HS-27A (cell line): ENCODE data around the gene MEGF11.

Experiments used
- DNase-seq: peaks from one replicate; pipeline ENCODE4 v3.0.0-alpha.2; 2012; ENCODE audit warnings: low read depth, missing footprints

MEGF11 gene

GRCh38 chr15:66253418-66254088 lies at the start of gene MEGF11:
Gene MEGF11 (minus strand): TSS chr15:66253750. CDS start chr15:66128403, 125,347 bp downstream.
- DNase-seq = no peak

- no peak for DNase-seq
Measured at GRCh38 chr15:66302489-66303278, 49.1 kb upstream of the MEGF11 start.

GRCh38 chr15:66298803-66299251 lies 45.3 kb upstream of the MEGF11 start:
- DNase-seq = no peak

GRCh38 chr15:66296186-66296585 lies 42.6 kb upstream of the MEGF11 start:
- DNase-seq = no peak

DNA sequence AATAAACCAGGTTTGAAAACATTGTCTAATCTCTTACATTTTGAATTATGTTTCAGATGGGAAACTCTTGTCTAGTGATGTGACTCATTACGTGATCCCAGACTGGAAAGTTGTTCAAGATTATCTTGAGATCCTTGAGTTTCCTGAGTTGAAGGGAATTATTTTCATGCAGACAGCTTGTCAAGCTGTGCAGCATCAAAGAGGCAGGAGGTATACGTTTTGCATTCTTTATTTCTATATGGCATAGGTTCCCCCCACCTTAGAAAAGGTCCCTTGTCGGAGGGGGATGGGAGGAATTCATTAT lies 41.3 kb upstream of the MEGF11 start:
- no peak for DNase-seq

- peak; percentile 97 for DNase-seq
Measured at GRCh38 chr15:66294157-66294931, 40.8 kb upstream of the MEGF11 start.

- no peak for DNase-seq
Measured at GRCh38 chr15:66293419-66294156, 40.0 kb upstream of the MEGF11 start, which contains the start of gene DIS3L. Gene DIS3L (plus strand): TSS chr15:66293568. CDS start chr15:66293597, 29 bp downstream.

- peak; percentile 34 for DNase-seq
Measured at GRCh38 chr15:66292571-66293418, 39.2 kb upstream of the MEGF11 start.

DNA sequence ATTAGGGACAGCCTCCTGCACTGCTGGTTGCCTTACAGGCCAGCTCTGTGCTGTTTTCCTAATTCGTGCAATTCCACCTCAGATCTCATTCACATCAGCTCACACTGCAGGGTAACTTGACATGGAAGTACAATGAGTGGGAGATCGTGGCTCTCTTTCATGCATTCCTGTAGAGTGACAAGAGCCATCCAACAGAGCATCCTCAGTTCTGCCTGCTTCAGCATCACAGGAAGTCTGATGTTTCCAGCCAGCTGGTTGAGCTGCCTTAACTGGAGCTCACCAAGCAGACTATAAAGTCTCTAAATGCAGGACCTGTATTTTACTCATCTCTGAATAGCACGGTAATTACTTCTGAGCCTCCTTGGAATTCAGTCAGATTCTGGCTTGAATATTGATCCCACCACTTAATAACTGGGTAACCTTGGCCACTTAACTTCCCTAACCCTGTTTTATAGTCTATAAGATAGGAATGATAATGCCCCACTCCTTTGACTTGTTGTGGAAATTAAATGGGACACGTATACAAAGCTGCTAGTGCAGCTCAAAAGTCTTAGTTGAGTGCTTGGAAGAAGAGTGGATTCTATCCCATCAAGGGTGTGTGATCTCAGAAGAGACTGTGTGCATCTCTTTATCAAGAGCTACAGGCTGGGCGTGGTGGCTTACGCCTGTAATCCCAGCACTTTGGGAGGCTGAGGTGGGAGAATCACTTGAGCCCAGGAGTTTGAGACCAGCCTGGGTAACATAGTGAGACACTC lies 38.4 kb upstream of the MEGF11 start:
- no peak for DNase-seq

- no peak for DNase-seq
Measured at GRCh38 chr15:66290518-66290917, 37.0 kb upstream of the MEGF11 start.

GRCh38 chr15:66290007-66290406 lies 36.5 kb upstream of the MEGF11 start:
- DNase-seq = no peak

- no peak for DNase-seq
Measured at GRCh38 chr15:66288551-66289185, 35.1 kb upstream of the MEGF11 start.

- DNase-seq = no peak
Measured at GRCh38 chr15:66288093-66288492, 34.5 kb upstream of the MEGF11 start.

DNA sequence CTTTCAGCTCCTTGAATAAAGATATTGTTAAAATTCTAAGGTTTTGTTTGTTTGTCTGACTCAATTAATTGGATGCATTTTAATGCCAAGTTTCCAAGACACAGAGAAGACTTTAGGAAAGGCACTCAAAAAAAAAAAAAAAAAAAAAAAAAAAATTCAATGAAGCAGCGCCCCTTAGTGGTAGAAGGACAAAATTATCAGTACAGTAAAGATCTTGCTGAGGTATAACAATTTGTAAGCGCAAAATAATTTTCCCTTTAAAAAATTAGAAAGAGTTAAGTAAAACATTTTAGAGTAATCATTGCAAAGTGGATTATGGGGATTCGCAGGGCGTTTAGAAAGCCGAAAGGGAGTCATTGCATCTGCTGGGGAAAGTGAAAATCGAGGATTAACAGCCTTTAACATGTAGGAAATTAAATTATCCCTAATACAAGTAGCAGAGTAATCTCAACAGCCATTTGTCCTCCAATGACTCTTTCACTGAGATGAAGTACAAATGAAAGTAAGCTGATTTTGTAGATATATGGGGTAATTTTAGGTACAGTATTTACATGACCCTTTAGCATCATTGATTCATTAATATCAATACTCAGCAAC lies 34.0 kb upstream of the MEGF11 start:
- DNase-seq = no peak

DNA sequence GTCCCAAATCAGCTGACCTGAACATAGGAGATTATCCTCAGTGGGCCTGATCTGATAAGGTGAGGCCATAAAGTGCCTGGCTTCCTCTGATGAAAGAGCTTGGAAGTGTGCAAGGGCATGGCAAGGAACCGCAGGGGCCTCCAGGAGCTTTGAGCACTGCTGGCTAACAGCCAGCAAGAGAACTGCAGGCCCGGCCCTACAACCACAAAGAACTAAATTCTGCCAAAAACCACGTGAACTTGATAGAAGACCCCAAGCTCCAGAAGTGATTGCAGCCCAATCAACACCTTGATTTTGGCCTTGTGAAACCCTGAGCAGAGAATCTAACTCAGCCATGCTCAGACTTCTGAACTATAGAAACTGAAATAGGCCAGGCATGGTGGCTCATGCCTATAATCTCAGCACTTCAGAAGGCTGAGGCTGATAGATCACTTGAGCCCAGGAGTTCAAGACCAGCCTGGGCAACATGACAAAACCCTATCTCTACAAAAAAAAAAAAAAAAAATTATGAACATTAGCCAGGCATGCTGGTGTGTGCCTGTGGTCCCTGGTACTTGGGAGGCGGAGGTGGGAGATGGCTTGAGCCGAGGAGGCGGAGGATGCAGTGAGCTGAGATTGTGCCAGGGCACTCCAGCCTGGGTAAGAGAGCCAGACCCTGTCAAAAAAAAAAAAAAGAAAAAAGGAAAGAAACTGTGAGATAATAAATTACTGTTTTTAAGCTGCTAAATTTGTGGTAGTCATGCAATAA lies 32.2 kb upstream of the MEGF11 start:
- no peak for DNase-seq

- no peak for DNase-seq
Measured at GRCh38 chr15:66284271-66284670, 30.7 kb upstream of the MEGF11 start.

DNA sequence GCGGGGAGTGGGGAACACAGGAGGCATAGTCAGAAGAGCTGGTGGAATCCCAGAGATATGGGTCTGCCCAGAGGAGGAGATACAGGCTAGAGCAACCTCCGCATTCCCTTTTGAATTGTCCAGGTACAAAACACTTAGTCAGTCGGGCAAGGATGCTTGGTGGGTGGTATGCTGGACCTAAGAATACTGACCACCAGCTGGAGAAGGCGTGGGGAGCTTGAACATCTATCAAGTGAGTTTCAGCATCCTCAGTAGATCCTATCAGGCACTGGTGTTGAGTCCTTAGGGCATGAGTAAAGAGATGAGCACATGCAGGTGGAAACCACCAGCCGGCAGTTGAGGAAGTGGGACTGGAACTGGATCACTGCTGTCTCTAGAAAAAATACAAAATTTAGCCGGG lies 25.1 kb upstream of the MEGF11 start:
- DNase-seq = no peak

DNA sequence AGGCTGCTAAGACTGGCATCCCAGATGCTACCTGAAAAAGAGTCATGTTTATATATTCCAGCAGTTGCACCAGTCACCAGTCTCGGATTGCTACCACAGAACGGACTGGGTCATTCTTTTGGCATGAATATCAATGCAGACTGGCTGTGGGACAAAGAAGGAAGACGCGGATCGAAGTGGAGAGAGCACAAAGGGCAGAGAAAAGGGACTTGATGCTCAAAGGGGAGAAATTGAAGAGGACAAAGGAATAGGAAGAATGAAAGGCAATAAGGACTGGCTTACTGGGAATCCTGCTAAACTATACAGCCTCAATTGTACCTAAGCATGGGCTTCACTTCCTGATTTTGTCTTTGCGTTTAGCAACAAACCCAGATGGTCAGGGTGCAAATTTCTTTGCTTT lies 24.5 kb upstream of the MEGF11 start:
- no peak for DNase-seq

DNA sequence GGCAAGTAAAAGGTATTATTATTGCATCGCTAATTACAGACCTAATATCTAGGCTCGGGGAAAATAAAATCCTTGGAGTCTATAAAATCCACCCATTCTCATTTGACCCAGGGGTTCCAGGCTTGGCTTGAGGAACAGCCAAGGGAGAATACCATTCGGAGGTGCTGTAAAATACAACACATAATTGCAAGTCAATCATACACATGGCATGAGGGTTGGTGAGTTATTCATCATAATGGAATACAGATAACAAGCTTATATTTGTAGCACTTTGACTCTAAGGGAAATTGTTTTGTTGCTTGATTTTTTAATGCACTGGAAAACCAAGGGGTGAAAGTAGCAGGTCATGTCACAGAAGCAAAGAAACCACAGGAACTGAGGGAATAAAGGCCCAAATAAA lies 23.0 kb upstream of the MEGF11 start:
- no peak for DNase-seq
